LNCaP clone FGC (cell line): ENCODE measurements around the gene GBP1.
"Not testable (repeated sequence)": the region's sequence is repeated elsewhere in the genome, so short reads cannot be mapped to it uniquely, and the experiment has no call there.

Experiments
- DNase-seq: peaks from one replicate; pipeline ENCODE4 v3.0.0-alpha.2; 2011; ENCODE audit warnings: low read depth
- H3K4me3 ChIP-seq: 2 replicates; pipeline ENCODE4 v1.5.1; 2011; ENCODE audit warnings: mild to moderate bottlenecking, low read depth, low read length, control low read depth
- TF ChIP-seq, protein P1 (sequence below): IDR thresholded peaks from 2 replicates; pipeline ENCODE4 v1.5.1; 2012; ENCODE audit warnings: mild to moderate bottlenecking; ENCODE audit not compliant: control insufficient read depth, insufficient read depth; ENCODE audit errors: extremely low read depth

Gene GBP1

GRCh38 chr1:89081005-89081404 lies 16.0 kb upstream of the GBP1 start:
- TF ChIP-seq, protein P1, sequence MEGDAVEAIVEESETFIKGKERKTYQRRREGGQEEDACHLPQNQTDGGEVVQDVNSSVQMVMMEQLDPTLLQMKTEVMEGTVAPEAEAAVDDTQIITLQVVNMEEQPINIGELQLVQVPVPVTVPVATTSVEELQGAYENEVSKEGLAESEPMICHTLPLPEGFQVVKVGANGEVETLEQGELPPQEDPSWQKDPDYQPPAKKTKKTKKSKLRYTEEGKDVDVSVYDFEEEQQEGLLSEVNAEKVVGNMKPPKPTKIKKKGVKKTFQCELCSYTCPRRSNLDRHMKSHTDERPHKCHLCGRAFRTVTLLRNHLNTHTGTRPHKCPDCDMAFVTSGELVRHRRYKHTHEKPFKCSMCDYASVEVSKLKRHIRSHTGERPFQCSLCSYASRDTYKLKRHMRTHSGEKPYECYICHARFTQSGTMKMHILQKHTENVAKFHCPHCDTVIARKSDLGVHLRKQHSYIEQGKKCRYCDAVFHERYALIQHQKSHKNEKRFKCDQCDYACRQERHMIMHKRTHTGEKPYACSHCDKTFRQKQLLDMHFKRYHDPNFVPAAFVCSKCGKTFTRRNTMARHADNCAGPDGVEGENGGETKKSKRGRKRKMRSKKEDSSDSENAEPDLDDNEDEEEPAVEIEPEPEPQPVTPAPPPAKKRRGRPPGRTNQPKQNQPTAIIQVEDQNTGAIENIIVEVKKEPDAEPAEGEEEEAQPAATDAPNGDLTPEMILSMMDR = no peak
- no peak overlapping the region for H3K4me3 ChIP-seq
- DNase-seq = no peak

DNA sequence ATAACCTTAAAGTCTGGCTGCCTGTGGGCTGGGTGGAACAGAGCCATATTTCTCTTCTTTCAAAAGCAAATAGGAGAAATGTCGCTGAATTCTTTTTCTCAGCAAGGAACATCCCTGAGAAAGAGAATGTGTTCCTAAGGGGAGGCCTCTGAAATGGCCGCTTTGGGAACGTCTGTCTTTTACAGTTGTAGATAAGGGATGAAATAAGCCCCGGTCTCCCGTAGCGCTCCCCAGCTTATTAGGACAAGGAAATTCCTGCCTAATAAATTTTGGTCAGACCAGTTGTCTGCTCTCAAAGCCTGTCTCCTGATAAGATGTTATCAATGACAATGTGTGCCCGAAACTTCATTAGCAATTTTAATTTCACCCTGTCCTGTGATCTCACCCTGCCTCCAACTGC lies 15.1 kb upstream of the GBP1 start:
- H3K4me3 ChIP-seq, DNase-seq: not testable (repeated sequence)

DNA sequence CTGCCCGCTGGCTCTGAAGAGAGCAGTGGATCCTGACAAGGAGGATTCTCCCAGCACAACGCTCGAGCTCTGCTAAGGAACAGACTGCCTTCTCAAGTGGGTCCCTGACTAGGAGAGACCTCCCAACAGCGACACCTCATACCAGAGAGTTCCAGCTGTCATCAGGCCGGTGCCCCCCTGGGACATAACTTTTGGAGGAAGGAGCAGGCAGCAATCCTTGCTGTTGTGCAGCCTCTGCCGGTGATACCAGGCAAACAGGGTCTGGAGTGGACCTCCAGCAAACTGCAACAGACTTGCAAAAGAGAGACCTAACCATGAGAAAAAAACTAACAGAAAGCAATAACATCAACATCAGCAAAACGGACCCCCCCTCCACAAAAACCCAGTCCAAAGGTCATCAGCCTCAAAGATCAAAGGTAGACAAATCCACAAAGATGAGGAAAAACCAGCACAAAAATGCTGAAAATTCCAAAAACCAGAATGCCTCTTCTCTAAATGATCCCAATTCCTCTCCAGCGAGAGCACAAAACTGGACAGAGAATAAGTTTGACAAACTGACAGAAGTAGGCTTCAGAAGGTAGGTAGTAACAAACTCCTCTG lies 7.6 kb upstream of the GBP1 start:
- H3K4me3 ChIP-seq, DNase-seq: not testable (repeated sequence)

DNA sequence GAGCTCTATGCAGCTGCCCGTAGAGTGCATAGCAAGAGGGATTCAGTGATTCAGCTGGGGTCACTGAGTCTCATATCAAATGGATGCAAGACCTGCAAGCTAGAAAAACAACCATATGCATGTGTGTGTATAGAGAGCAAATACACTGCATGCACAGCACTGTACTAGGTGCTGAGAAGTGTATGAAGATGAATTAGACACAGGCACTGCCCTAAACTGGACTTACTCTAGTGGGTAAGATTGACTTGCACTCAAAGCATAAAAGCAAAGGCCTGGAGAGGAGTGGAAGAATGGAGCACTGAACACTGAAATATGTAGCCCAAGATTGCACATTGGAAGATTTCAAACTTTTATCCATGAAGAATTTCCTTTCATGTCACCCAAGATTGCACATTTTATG lies 5.5 kb upstream of the GBP1 start:
- H3K4me3 ChIP-seq = no peak overlapping the region
- no peak for DNase-seq
- TF ChIP-seq, protein P1 = no peak

GRCh38 chr1:89069951-89070350 lies 4.9 kb upstream of the GBP1 start:
- H3K4me3 ChIP-seq = no peak overlapping the region
- TF ChIP-seq, protein P1 = no peak
- no peak for DNase-seq

GRCh38 chr1:89068291-89068690 lies 3.3 kb upstream of the GBP1 start:
- TF ChIP-seq, protein P1 = no peak
- H3K4me3 ChIP-seq = no peak overlapping the region
- no peak for DNase-seq

DNA sequence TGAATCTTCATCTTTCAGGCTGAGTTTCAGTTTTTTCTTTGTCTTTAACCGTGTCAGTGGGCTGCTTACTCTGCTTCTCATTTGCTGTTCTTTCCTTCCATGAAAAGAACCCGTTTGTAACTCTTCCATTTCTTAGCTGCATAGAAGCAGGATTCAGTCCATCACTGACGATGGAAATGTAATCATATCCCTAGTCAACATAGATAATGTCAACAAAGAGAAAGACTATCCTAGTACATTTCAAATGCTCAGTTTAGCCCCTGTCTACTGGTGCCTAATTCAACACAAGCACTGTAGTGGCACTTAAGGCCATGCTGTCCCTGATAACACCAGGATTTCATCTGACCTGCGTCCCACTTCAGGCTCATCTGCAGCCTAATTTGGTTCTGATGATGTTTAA lies 376 bp downstream of the GBP1 start:
- no peak for DNase-seq
- no peak overlapping the region for H3K4me3 ChIP-seq
- TF ChIP-seq, protein P1 = no peak

GRCh38 chr1:89063094-89063493 lies 1.9 kb downstream of the GBP1 start:
- TF ChIP-seq, protein P1 = no peak
- DNase-seq = no peak
- H3K4me3 ChIP-seq = no peak overlapping the region
